Hepatocyte (in vitro differentiated cells): ENCODE measurements around the gene GLT8D1. TPM values are rescaled to one million over a fixed set of nuclear protein-coding genes. Genes with fewer than 3 reads are reported as not detected.

Experiments
- DNase-seq: peaks from one replicate; pipeline ENCODE4 v3.0.0-alpha.2; 2016; ENCODE audit warnings: low spot score
- H2AFZ ChIP-seq: fragments of 200-600 bp; sonication (generic); 2 replicates; pipeline ENCODE4 v1.6.0; 2016; ENCODE audit warnings: antibody characterized with exemption, mild to moderate bottlenecking
- H3K27ac ChIP-seq: fragments of 200-600 bp; sonication (generic); 2 replicates; pipeline ENCODE4 v1.5.1; 2016; ENCODE audit warnings: mild to moderate bottlenecking
- H3K27me3 ChIP-seq: fragments of 200-600 bp; sonication (generic); 2 replicates; pipeline ENCODE4 v1.6.1; 2016
- H3K36me3 ChIP-seq: fragments of 200-600 bp; sonication (generic); replicated peaks from 2 replicates; pipeline ENCODE4 v1.5.1; 2016; ENCODE audit warnings: low read depth; ENCODE audit not compliant: insufficient read depth
- H3K4me1 ChIP-seq: fragments of 200-600 bp; sonication (generic); 2 replicates; pipeline ENCODE4 v1.5.1; 2016; ENCODE audit warnings: mild to moderate bottlenecking, moderate library complexity; ENCODE audit not compliant: insufficient read depth
- H3K4me2 ChIP-seq: fragments of 200-600 bp; sonication (generic); 2 replicates; pipeline ENCODE4 v1.6.0; 2016
- H3K4me3 ChIP-seq: fragments of 200-600 bp; sonication (generic); 2 replicates; pipeline ENCODE4 v1.5.1; 2016; ENCODE audit warnings: mild to moderate bottlenecking
- H3K79me2 ChIP-seq: fragments of 200-600 bp; sonication (generic); 2 replicates; pipeline ENCODE4 v1.6.0; 2017; ENCODE audit warnings: mild to moderate bottlenecking
- H3K9me2 ChIP-seq: fragments of 200-600 bp; sonication (generic); replicated peaks from 2 replicates; pipeline ENCODE4 v1.6.0; 2017; ENCODE audit warnings: mild to moderate bottlenecking; ENCODE audit not compliant: insufficient read depth
- H3K9me3 ChIP-seq: fragments of 200-600 bp; sonication (generic); 2 replicates; pipeline ENCODE4 v1.5.1; 2016; ENCODE audit warnings: low read depth, mild to moderate bottlenecking
- H4K20me1 ChIP-seq: fragments of 200-600 bp; sonication (generic); 2 replicates; pipeline ENCODE4 v1.6.0; 2016; ENCODE audit warnings: mild to moderate bottlenecking; ENCODE audit not compliant: insufficient read depth, poor library complexity, severe bottlenecking
- CTCF ChIP-seq: fragments of 200-600 bp; sonication (generic); IDR thresholded peaks from 2 replicates; pipeline ENCODE4 v1.5.1; 2016; ENCODE audit warnings: antibody characterized with exemption, mild to moderate bottlenecking; ENCODE audit not compliant: poor library complexity
- EZH2 ChIP-seq: fragments of 200-600 bp; sonication (generic); IDR thresholded peaks from 2 replicates; pipeline ENCODE4 v1.6.1; 2016; ENCODE audit warnings: antibody characterized with exemption, mild to moderate bottlenecking, borderline replicate concordance
- EZH2phosphoT487 ChIP-seq: fragments of 200-600 bp; sonication (generic); IDR thresholded peaks from one replicate; pipeline ENCODE4 v1.6.1; 2018; ENCODE audit warnings: antibody characterized with exemption, mild to moderate bottlenecking, low read depth, moderate library complexity; ENCODE audit not compliant: unreplicated experiment, severe bottlenecking
- WGBS: methylation state at CpG from one replicate; pipeline ENCODE4 v1.1.6; 2016; ENCODE audit warnings: low lambda C conversion rate; ENCODE audit errors: missing lambda C conversion rate; 5-methylcytosine and 5-hydroxymethylcytosine counted together
- polyA plus RNA-seq: library from polyadenylated mRNA; unstranded; fragments of >200 nt; fragmentation: Nextera tagmentation; extraction: Ambion mirVana; gene quantifications from 2 replicates; pipeline ENCODE4 v1.2.1, GENCODE V29; 2016
- total RNA-seq: library from RNA; depleted of rRNA; stranded (reverse); fragments of >200 nt; gene quantifications from 2 replicates; pipeline ENCODE4 v1.2.3, GENCODE V29; 2014

Gene GLT8D1
- total and polyA plus RNA-seq, 2 experiments from 2014 or later: 79.9 to 97.9 TPM

GRCh38 chr3:52721730-52722008 lies 16.1 kb upstream of the GLT8D1 start:
- no peaks in the 10 kb centered on the region for H3K36me3 ChIP-seq
- H3K9me2 ChIP-seq: no peaks in the 10 kb centered on the region
- no peak overlapping the region for H3K4me3 ChIP-seq
- TF ChIP-seq EZH2phosphoT487 (no peak), EZH2 (no peak), CTCF (no peak)
- H3K79me2 ChIP-seq: no peaks in the 10 kb centered on the region
- no peaks in the 10 kb centered on the region for H3K27me3 ChIP-seq
- H3K9me3 ChIP-seq: no peaks in the 10 kb centered on the region
- WGBS: 100% methylated on average over 1 of the region's 1 CpG
- H2AFZ ChIP-seq: no peak overlapping the region
- H4K20me1 ChIP-seq: no peaks in the 10 kb centered on the region
- H3K4me1 ChIP-seq: no peaks in the 10 kb centered on the region
- no peak overlapping the region for H3K27ac ChIP-seq
- no peak overlapping the region for H3K4me2 ChIP-seq
- DNase-seq: no peak

- no peak overlapping the region for H3K27ac ChIP-seq
- H3K9me3 ChIP-seq: no peaks in the 10 kb centered on the region
- H3K4me2 ChIP-seq: no peak overlapping the region
- no peak overlapping the region for H3K4me3 ChIP-seq
- no peaks in the 10 kb centered on the region for H3K36me3 ChIP-seq
- H3K79me2 ChIP-seq: no peaks in the 10 kb centered on the region
- H2AFZ ChIP-seq: no peak overlapping the region
- H3K9me2 ChIP-seq: no peaks in the 10 kb centered on the region
- no peak for DNase-seq
- no peaks in the 10 kb centered on the region for H3K4me1 ChIP-seq
- whole genome bisulfite sequencing: 94% methylated on average over 6 of the region's 6 CpGs
- H4K20me1 ChIP-seq: no peaks in the 10 kb centered on the region
- TF ChIP-seq EZH2phosphoT487: no peak
- no peak for TF ChIP-seq CTCF
- no peaks in the 10 kb centered on the region for H3K27me3 ChIP-seq
Observed at GRCh38 chr3:52721002-52721729, 15.6 kb upstream of the GLT8D1 start.

GRCh38 chr3:52719618-52720017 lies 14.0 kb upstream of the GLT8D1 start:
- Histone ChIP-seq H4K20me1 (no peaks in the 10 kb centered on the region), H3K27me3 (no peaks in the 10 kb centered on the region), H3K79me2 (no peaks in the 10 kb centered on the region), H2AFZ (no peak overlapping the region), H3K4me1 (no peaks in the 10 kb centered on the region), H3K4me3 (no peak overlapping the region), H3K27ac (no peak overlapping the region), H3K9me2 (no peaks in the 10 kb centered on the region), H3K36me3 (no peaks in the 10 kb centered on the region), H3K4me2 (no peak overlapping the region), H3K9me3 (no peaks in the 10 kb centered on the region)
- DNase-seq: no peak
- TF ChIP-seq EZH2phosphoT487 (no peak), EZH2 (no peak), CTCF (no peak)
